ENCODE data around the gene RNF208. TPM values are rescaled to one million over a fixed set of nuclear protein-coding genes. Genes with fewer than 3 reads are reported as not detected.

RNF208 gene
- polyA plus RNA-seq, 2 of the 4 experiments (the other 2 are of a cell fraction), result 0.06 to 1.7 TPM

DNA sequence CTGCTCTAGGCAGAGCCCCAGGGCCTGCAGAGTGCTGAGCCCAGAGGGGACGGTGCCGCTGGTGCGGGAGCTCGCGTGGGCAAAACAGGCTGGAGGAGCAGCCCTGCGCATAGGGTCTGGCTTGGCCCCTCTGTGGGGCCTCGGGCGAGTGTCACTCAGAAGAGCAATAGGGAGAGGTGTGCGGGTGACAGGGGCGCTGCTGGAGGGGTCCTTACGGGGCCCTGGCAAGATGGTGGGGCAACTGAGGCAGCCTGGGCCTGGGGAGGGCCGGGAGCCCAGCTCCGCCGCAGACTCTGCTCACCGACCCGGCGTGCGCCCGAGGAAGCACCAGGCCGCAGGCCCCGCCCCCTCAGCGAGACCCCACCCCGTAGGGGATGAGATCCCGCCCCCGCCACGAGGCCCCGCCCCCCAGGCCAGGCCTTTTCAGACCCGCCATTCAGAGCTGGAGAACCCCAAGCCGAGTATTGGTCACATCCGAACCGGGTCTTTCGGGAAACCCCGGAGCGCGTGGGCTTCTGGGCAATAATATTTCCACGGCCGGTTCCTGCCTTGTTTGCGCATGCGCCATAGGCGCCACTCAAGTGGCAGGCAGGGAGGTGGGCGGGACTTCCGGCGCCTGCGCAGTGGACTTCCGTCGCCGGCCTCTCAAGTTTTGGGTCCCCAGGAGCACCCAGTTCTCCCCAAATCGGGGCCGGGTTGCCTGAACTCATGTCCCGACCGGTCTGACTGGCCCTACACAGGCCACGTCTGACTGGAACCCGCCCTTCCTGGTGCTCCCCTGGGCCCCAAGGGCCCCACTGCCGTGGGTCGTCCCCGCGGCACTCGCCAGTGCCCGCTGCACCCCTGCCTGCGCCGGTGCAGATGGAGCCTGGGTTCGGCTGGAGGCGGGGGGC, 1.3 kb upstream of the RNF208 start:
- FAIRE-seq (peak; percentile 90), ATAC-seq (peak; percentile 44 to 76), DNase-seq (ENCODE audit: low read depth in 1 of 2, low spot score in 1 of 2) (peak; percentile 95 to 98)
- CTCF ChIA-PET, result interaction anchor here (0.7 to 10.1 kb wide), 14 partner anchors 11 to 194 kb away, joined by 3 to 113 read pairs (median 5); partner anchors contain the start of genes ANAPC2, NPDC1, SSNA1 and TUBB4B
- Histone ChIP-seq H3K27ac (peak overlapping the region; percentile 89 to 93), H3K4me3 (peak overlapping the region; percentile 72), H3K4me1 (peaks cover 66% of the 10 kb centered on the region), H3K4me2 (peak overlapping the region; percentile 98), H3K9me3 (no peaks in the 10 kb centered on the region)
- WGBS (ENCODE audit: missing lambda C conversion rate), result 3% methylated on average over 21 of the region's 63 CpGs
- POLR2A ChIA-PET, result interaction anchor here (0.6 to 3.5 kb wide), 17 partner anchors 13 to 348 kb away, joined by 3 to 37 read pairs (median 5); partner anchors contain the start of genes ANAPC2, SSNA1, TOR4A and TPRN
- TF ChIP-seq, protein P1, sequence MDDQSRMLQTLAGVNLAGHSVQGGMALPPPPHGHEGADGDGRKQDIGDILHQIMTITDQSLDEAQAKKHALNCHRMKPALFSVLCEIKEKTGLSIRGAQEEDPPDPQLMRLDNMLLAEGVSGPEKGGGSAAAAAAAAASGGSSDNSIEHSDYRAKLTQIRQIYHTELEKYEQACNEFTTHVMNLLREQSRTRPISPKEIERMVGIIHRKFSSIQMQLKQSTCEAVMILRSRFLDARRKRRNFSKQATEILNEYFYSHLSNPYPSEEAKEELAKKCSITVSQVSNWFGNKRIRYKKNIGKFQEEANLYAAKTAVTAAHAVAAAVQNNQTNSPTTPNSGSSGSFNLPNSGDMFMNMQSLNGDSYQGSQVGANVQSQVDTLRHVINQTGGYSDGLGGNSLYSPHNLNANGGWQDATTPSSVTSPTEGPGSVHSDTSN (IDR thresholded peaks at IDR 0.05), result peak; percentile 23; the same call in 1 of the 2 replicates
- no peak for TF ChIP-seq SREBF2 (IDR thresholded peaks at IDR 0.05)
- no peak for TF ChIP-seq RNF2 (IDR thresholded peaks at IDR 0.05; ENCODE audit: borderline replicate concordance, low read depth)
- no peak for TF ChIP-seq CHD4 (IDR thresholded peaks at IDR 0.05; ENCODE audit: borderline replicate concordance)
- no peak for TF ChIP-seq TFCP2L1 (CRISPR knock-in tag; IDR thresholded peaks at IDR 0.05)
- TF ChIP-seq, protein P2, sequence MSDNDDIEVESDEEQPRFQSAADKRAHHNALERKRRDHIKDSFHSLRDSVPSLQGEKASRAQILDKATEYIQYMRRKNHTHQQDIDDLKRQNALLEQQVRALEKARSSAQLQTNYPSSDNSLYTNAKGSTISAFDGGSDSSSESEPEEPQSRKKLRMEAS (IDR thresholded peaks at IDR 0.05), result peak; percentile 55
- peak; percentile 82 to 90; a peak in 4 of 5 replicates for TF ChIP-seq JUN (IDR thresholded peaks at IDR 0.05)
- TF ChIP-seq KDM1A (IDR thresholded peaks at IDR 0.05; ENCODE audit: low read depth), result no peak
- TF ChIP-seq EP300 (IDR thresholded peaks at IDR 0.05), result no peak
- TF ChIP-seq, protein P3, sequence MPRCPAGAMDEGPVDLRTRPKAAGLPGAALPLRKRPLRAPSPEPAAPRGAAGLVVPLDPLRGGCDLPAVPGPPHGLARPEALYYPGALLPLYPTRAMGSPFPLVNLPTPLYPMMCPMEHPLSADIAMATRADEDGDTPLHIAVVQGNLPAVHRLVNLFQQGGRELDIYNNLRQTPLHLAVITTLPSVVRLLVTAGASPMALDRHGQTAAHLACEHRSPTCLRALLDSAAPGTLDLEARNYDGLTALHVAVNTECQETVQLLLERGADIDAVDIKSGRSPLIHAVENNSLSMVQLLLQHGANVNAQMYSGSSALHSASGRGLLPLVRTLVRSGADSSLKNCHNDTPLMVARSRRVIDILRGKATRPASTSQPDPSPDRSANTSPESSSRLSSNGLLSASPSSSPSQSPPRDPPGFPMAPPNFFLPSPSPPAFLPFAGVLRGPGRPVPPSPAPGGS (IDR thresholded peaks at IDR 0.05), result 0 out of 3 replicates have a peak, but pooled peaks have one; percentile 7
- TF ChIP-seq POLR2A (IDR thresholded peaks at IDR 0.05; ENCODE audit: low read length), result peak; percentile 60
- TF ChIP-seq PHF8 (IDR thresholded peaks at IDR 0.05; ENCODE audit: borderline replicate concordance, low read depth), result peak; percentile 24; the same call in 1 of the 2 replicates
- no peak for TF ChIP-seq SMC3 (IDR thresholded peaks at IDR 0.05)
- TF ChIP-seq EHMT2 (IDR thresholded peaks at IDR 0.05; ENCODE audit: low read depth), result no peak
- no peak for TF ChIP-seq RFX5 (IDR thresholded peaks at IDR 0.05)
- TF ChIP-seq, protein P4, sequence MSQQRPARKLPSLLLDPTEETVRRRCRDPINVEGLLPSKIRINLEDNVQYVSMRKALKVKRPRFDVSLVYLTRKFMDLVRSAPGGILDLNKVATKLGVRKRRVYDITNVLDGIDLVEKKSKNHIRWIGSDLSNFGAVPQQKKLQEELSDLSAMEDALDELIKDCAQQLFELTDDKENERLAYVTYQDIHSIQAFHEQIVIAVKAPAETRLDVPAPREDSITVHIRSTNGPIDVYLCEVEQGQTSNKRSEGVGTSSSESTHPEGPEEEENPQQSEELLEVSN (IDR thresholded peaks at IDR 0.05; ENCODE audit: borderline replicate concordance, low read depth), result peak; percentile 37; the same call in 1 of the 2 replicates
- TF ChIP-seq, protein P5, sequence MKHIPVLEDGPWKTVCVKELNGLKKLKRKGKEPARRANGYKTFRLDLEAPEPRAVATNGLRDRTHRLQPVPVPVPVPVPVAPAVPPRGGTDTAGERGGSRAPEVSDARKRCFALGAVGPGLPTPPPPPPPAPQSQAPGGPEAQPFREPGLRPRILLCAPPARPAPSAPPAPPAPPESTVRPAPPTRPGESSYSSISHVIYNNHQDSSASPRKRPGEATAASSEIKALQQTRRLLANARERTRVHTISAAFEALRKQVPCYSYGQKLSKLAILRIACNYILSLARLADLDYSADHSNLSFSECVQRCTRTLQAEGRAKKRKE (CRISPR knock-in tag; IDR thresholded peaks at IDR 0.05; ENCODE audit: low read depth), result no peak

DNA sequence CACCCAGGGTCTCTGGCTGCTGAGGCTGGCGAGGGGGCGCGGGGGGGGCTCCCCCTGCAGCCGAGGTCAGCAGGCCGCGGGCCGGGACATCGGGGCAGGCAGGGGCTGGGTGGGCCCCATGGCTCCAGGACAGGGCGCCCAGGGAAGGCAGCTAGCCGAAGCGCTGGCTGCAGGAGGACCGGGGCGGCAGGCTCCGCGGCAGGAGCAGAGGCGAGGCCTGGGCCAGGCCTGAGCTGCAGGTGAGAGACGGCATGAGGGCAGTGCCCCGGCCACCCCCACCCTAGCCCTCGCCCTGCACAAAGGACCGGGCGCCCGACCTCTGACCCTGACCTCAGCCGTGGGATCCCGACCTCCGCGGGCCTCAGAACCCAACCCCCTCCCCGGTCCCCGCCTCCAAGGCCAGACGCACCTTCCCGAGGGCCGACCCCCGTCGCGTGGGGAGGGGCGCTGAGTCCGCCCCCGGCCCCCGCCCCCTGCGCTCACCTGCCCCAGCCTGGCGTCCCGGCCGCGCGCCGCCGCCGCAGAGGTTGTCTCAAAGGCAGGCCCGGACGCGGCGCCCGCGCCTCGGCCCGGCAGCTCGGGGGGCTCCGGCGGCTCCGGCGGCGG, 431 bp downstream of the RNF208 start:
- FAIRE-seq (no peak), DNase-seq (ENCODE audit: low read depth in 1 of 2, low spot score in 1 of 2) (no peak), ATAC-seq (no peak)
- WGBS (ENCODE audit: missing lambda C conversion rate), result 61% methylated on average over 17 of the region's 61 CpGs
- CTCF ChIA-PET, result interaction anchor here (2.2 to 10.1 kb wide), 4 partner anchors 15 to 175 kb away, joined by 5 to 113 read pairs (median 76); partner anchors contain the start of genes ANAPC2, NPDC1, SSNA1 and TUBB4B
- Histone ChIP-seq H3K4me2 (peak overlapping the region; percentile 82), H3K4me1 (peaks cover 64% of the 10 kb centered on the region), H3K27ac (peak overlapping the region; percentile 29 to 89; a peak in 4 of 6 replicates), H3K9me3 (no peaks in the 10 kb centered on the region), H3K4me3 (peak overlapping the region; percentile 28)
- no peak for TF ChIP-seq SMC3 (IDR thresholded peaks at IDR 0.05)
- TF ChIP-seq RFX5 (IDR thresholded peaks at IDR 0.05), result no peak
- no peak for TF ChIP-seq EP300 (IDR thresholded peaks at IDR 0.05)
- TF ChIP-seq TFCP2L1 (CRISPR knock-in tag; IDR thresholded peaks at IDR 0.05), result no peak
- TF ChIP-seq, protein P4 (IDR thresholded peaks at IDR 0.05; ENCODE audit: borderline replicate concordance, low read depth), result no peak
- TF ChIP-seq, protein P1 (IDR thresholded peaks at IDR 0.05), result no peak
- TF ChIP-seq MYC (IDR thresholded peaks at IDR 0.05; ENCODE audit: borderline replicate concordance, low read length), result no peak
- TF ChIP-seq HOXB13 (CRISPR knock-in tag; IDR thresholded peaks at IDR 0.05; ENCODE audit: low read depth), result no peak
- no peak for TF ChIP-seq PHF8 (IDR thresholded peaks at IDR 0.05; ENCODE audit: borderline replicate concordance, low read depth)
- TF ChIP-seq RNF2 (IDR thresholded peaks at IDR 0.05; ENCODE audit: borderline replicate concordance, low read depth), result no peak
- TF ChIP-seq ZSCAN20 (CRISPR knock-in tag; IDR thresholded peaks at IDR 0.05), result no peak
- no peak for TF ChIP-seq RCOR1 (IDR thresholded peaks at IDR 0.05; ENCODE audit: low read depth, low read length)
- TF ChIP-seq FOXS1 (CRISPR knock-in tag; IDR thresholded peaks at IDR 0.05), result no peak
- POLR2A ChIA-PET, result interaction anchor here (1.4 kb wide), 1 partner anchor 19 kb away, joined by 4 read pairs; no protein-coding TSS in a partner anchor
